ENCODE measurements around the gene TMEM19.
A peak's percentile ranks its signal among the peaks of the same experiment; 100 is the strongest.
"Not testable (repeated sequence)": the region's sequence is repeated elsewhere in the genome, so short reads cannot be mapped to it uniquely, and the experiment has no call there.

TMEM19 gene

DNA sequence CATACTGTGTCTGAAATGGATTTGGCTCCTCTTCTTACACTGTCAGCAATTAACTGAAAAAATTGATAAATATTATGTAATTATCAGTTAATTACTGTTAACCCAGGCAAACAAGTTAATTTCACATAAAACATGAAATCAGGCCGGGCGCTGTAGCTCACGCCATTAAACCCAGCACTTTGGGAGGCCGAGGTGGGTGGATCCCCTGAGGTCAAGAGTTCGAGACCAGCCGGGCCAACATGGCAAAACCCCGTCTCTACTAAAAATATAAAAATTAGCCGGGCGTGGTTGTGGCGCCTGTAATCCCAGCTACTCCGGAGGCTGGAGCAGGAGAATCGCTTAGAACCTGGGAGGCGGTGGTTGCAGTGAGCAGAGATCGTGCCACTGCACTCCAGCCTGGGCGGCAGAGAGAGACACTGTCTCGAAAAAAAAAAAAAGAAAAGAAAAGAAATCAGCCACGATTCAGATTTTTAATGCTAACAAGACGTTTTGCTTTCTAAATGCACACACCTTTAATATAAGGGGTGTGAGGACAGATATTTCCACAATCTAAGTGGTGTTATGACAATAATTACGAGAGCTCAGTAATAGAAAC is 473 bp upstream of the TMEM19 start:
- H4K12ac ChIP-seq (ENCODE audit: low read depth, low read length), result no peak overlapping the region
- H2AFZ ChIP-seq (ENCODE audit: insufficient read depth, low read length, poor library complexity), result no peak overlapping the region
- H2BK12ac ChIP-seq (ENCODE audit: low read length), result no peak overlapping the region
- H3K4me2 ChIP-seq (ENCODE audit: low read length), result peak overlapping the region; percentile 65
- DNase-seq, result no peak
- H4K91ac ChIP-seq (ENCODE audit: low read depth, low read length), result no peak overlapping the region
- no peak overlapping the region for H3K18ac ChIP-seq (ENCODE audit: low read length)
- no peaks in the 10 kb centered on the region for H3K9me3 ChIP-seq (ENCODE audit: insufficient read depth, low read depth, low read length)
- no CpG with 5 or more reads among the region's 19 CpGs for WGBS (ENCODE audit: extremely low coverage, insufficient coverage, insufficient read length)
- H3K23ac ChIP-seq (ENCODE audit: low read length), result no peak overlapping the region
- H2BK120ac ChIP-seq (ENCODE audit: insufficient read depth, low read length, poor library complexity), result no peak overlapping the region
- H3K79me2 ChIP-seq (ENCODE audit: control insufficient read depth, insufficient read depth, low read length, poor library complexity), result peaks cover 3% of the 10 kb centered on the region
- no peaks in the 10 kb centered on the region for H3K27me3 ChIP-seq (ENCODE audit: insufficient read depth, low read length)
- H4K8ac ChIP-seq (ENCODE audit: low read depth, low read length), result peak overlapping the region; percentile 29
- peaks cover 6% of the 10 kb centered on the region for H3K79me1 ChIP-seq (ENCODE audit: low read length)
- no peak overlapping the region for H3K14ac ChIP-seq (ENCODE audit: low read length)
- H3K27ac ChIP-seq (ENCODE audit: low read depth, low read length), result peak overlapping the region; percentile 86
- H3K4ac ChIP-seq (ENCODE audit: low read depth, low read length), result no peak overlapping the region
- no peak overlapping the region for H3K9ac ChIP-seq (ENCODE audit: low read length)
- no peak overlapping the region for H2AK5ac ChIP-seq (ENCODE audit: low read length)
- no peak overlapping the region for H2BK5ac ChIP-seq (ENCODE audit: low read depth, low read length, poor library complexity)
- H3K4me3 ChIP-seq (ENCODE audit: low read depth, low read length), result no peak overlapping the region
- peaks cover 0 to 3% of the 10 kb centered on the region in 2 experiments for H3K36me3 ChIP-seq (ENCODE audit: control insufficient read depth in 1 of 2, insufficient read depth in 2 of 2, low read length in 2 of 2)
- H3K4me1 ChIP-seq (ENCODE audit: control insufficient read depth in 1 of 2, insufficient read depth in 2 of 2, low read length in 2 of 2), result peaks cover 0 to 4% of the 10 kb centered on the region in 2 experiments

- Histone ChIP-seq H2BK12ac (ENCODE audit: low read length) (no peak overlapping the region), H2BK5ac (ENCODE audit: low read depth, low read length, poor library complexity) (no peak overlapping the region), H3K27me3 (ENCODE audit: insufficient read depth, low read length) (no peaks in the 10 kb centered on the region), H3K9me3 (ENCODE audit: insufficient read depth, low read depth, low read length) (no peaks in the 10 kb centered on the region), H2AFZ (ENCODE audit: insufficient read depth, low read length, poor library complexity) (no peak overlapping the region), H3K4me2 (ENCODE audit: low read length) (peak overlapping the region; percentile 65), H3K18ac (ENCODE audit: low read length) (no peak overlapping the region), H3K36me3 (ENCODE audit: control insufficient read depth in 1 of 2, insufficient read depth in 2 of 2, low read length in 2 of 2) (peaks cover 0 to 3% of the 10 kb centered on the region in 2 experiments), H3K79me1 (ENCODE audit: low read length) (peaks cover 6% of the 10 kb centered on the region), H3K4ac (ENCODE audit: low read depth, low read length) (no peak overlapping the region), H3K4me1 (ENCODE audit: control insufficient read depth in 1 of 2, insufficient read depth in 2 of 2, low read length in 2 of 2) (peaks cover 0 to 4% of the 10 kb centered on the region in 2 experiments), H3K14ac (ENCODE audit: low read length) (no peak overlapping the region), H2AK5ac (ENCODE audit: low read length) (no peak overlapping the region), H2BK120ac (ENCODE audit: insufficient read depth, low read length, poor library complexity) (no peak overlapping the region), H4K91ac (ENCODE audit: low read depth, low read length) (no peak overlapping the region), H3K4me3 (ENCODE audit: low read depth, low read length) (peak overlapping the region; percentile 12), H3K23ac (ENCODE audit: low read length) (no peak overlapping the region), H4K8ac (ENCODE audit: low read depth, low read length) (no peak overlapping the region), H3K9ac (ENCODE audit: low read length) (peak overlapping the region; percentile 60), H3K27ac (ENCODE audit: low read depth, low read length) (no peak overlapping the region), H4K12ac (ENCODE audit: low read depth, low read length) (peak overlapping the region; percentile 30), H3K79me2 (ENCODE audit: control insufficient read depth, insufficient read depth, low read length, poor library complexity) (peaks cover 3% of the 10 kb centered on the region)
- no CpG with 5 or more reads among the region's 3 CpGs for WGBS (ENCODE audit: extremely low coverage, insufficient coverage, insufficient read length)
- DNase-seq, result no peak
Observed at GRCh38 chr12:71686658-71687025, 760 bp downstream of the TMEM19 start.

DNA sequence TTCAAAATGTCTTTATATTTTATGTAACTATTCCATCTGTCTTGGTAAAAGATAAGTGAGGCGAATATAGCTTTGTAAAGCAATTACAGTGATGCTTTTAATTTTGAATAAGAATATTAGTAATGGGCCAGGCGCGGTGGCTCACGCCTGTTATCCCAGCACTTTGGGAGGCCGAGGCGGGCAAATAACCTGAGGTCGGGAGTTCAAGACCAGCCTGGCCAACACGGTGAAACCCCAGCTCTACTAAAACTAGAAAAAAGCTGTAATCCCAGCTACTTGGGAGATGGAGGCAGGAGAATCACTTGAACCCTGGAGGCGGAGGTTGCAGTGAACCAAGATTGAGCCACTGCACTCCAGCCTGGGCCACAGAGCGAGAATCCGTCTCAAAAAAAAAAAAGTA is 1.3 kb downstream of the TMEM19 start:
- H3K27ac ChIP-seq (ENCODE audit: low read depth, low read length); H2BK120ac ChIP-seq (ENCODE audit: insufficient read depth, low read length, poor library complexity); H2AFZ ChIP-seq (ENCODE audit: insufficient read depth, low read length, poor library complexity); H4K12ac ChIP-seq (ENCODE audit: low read depth, low read length); H3K36me3 ChIP-seq (ENCODE audit: control insufficient read depth in 1 of 2, insufficient read depth in 2 of 2, low read length in 2 of 2); H3K27me3 ChIP-seq (ENCODE audit: insufficient read depth, low read length); H3K23ac ChIP-seq (ENCODE audit: low read length); H2AK5ac ChIP-seq (ENCODE audit: low read length); H3K14ac ChIP-seq (ENCODE audit: low read length); H3K9ac ChIP-seq (ENCODE audit: low read length); H3K79me1 ChIP-seq (ENCODE audit: low read length); H4K91ac ChIP-seq (ENCODE audit: low read depth, low read length); H3K79me2 ChIP-seq (ENCODE audit: control insufficient read depth, insufficient read depth, low read length, poor library complexity); H3K9me3 ChIP-seq (ENCODE audit: insufficient read depth, low read depth, low read length); H4K8ac ChIP-seq (ENCODE audit: low read depth, low read length); H3K4me1 ChIP-seq (ENCODE audit: control insufficient read depth in 1 of 2, insufficient read depth in 2 of 2, low read length in 2 of 2); H3K4ac ChIP-seq (ENCODE audit: low read depth, low read length); H2BK12ac ChIP-seq (ENCODE audit: low read length); H3K4me3 ChIP-seq (ENCODE audit: low read depth, low read length); DNase-seq; H3K18ac ChIP-seq (ENCODE audit: low read length); H2BK5ac ChIP-seq (ENCODE audit: low read depth, low read length, poor library complexity): not testable (repeated sequence)
- WGBS (ENCODE audit: extremely low coverage, insufficient coverage, insufficient read length), result no CpG with 5 or more reads among the region's 11 CpGs
- peak overlapping the region; percentile 58 for H3K4me2 ChIP-seq (ENCODE audit: low read length)

- peaks cover 0 to 4% of the 10 kb centered on the region in 2 experiments for H3K4me1 ChIP-seq (ENCODE audit: control insufficient read depth in 1 of 2, insufficient read depth in 2 of 2, low read length in 2 of 2)
Observed at GRCh38 chr12:71688961-71689570, 3.2 kb downstream of the TMEM19 start.

More at GRCh38 chr12:71688961-71689570, 3.2 kb downstream of the TMEM19 start:
- Histone ChIP-seq H3K9ac (ENCODE audit: low read length) (no peak overlapping the region), H2BK12ac (ENCODE audit: low read length) (no peak overlapping the region), H3K14ac (ENCODE audit: low read length) (no peak overlapping the region), H3K4me3 (ENCODE audit: low read depth, low read length) (no peak overlapping the region), H2BK5ac (ENCODE audit: low read depth, low read length, poor library complexity) (no peak overlapping the region), H3K4ac (ENCODE audit: low read depth, low read length) (no peak overlapping the region), H3K27ac (ENCODE audit: low read depth, low read length) (no peak overlapping the region), H3K79me2 (ENCODE audit: control insufficient read depth, insufficient read depth, low read length, poor library complexity) (peaks cover 3% of the 10 kb centered on the region), H4K8ac (ENCODE audit: low read depth, low read length) (no peak overlapping the region), H3K9me3 (ENCODE audit: insufficient read depth, low read depth, low read length) (no peaks in the 10 kb centered on the region), H2BK120ac (ENCODE audit: insufficient read depth, low read length, poor library complexity) (no peak overlapping the region), H4K12ac (ENCODE audit: low read depth, low read length) (no peak overlapping the region), H3K18ac (ENCODE audit: low read length) (no peak overlapping the region), H2AK5ac (ENCODE audit: low read length) (no peak overlapping the region), H3K79me1 (ENCODE audit: low read length) (peaks cover 6% of the 10 kb centered on the region), H2AFZ (ENCODE audit: insufficient read depth, low read length, poor library complexity) (no peak overlapping the region), H3K4me2 (ENCODE audit: low read length) (no peak overlapping the region), H3K36me3 (ENCODE audit: control insufficient read depth in 1 of 2, insufficient read depth in 2 of 2, low read length in 2 of 2) (peaks cover 0 to 3% of the 10 kb centered on the region in 2 experiments), H3K23ac (ENCODE audit: low read length) (no peak overlapping the region), H4K91ac (ENCODE audit: low read depth, low read length) (no peak overlapping the region), H3K27me3 (ENCODE audit: insufficient read depth, low read length) (no peaks in the 10 kb centered on the region)
- no peak for DNase-seq
- no CpG with 5 or more reads among the region's 5 CpGs for WGBS (ENCODE audit: extremely low coverage, insufficient coverage, insufficient read length)

All from trophoblast cell (in vitro differentiated cells and primary cell).